GM12878 (cell line): ENCODE measurements around the gene TSHZ1. TPM values are rescaled to one million over a fixed set of nuclear protein-coding genes. Genes with fewer than 3 reads are reported as not detected.

Experiments
- ATAC-seq: fragments of 200-7000 bp; cut with Tn5 transposase; 3 replicates; pipeline ENCODE4 v1.9.1; 2020; ENCODE audit warnings: mild to moderate bottlenecking, moderate library complexity
- BruUV-seq: library from RNA; stranded (reverse); fragments of 400-500 nt; replicated peaks from 2 replicates; lab custom pipeline; 2021; lab: Mats Ljungman, UMichigan
- CTCF ChIA-PET: fragments of 300-600 bp; sonication (Branson Sonifier 250); formaldehyde crosslinking; extraction: SDS; loops from one replicate; lab custom pipeline; 2021; ENCODE audit warnings: inconsistent platforms; lab: Yijun Ruan, JAX
- POLR2A ChIA-PET: fragments of 350-600 bp; formaldehyde crosslinking; extraction: SDS; loops from one replicate; lab custom pipeline; 2021; ENCODE audit warnings: inconsistent platforms; lab: Charles Lee
- RAD21 ChIA-PET: fragments of 300-600 bp; sonication (Branson Sonifier 250); formaldehyde crosslinking; loops from one replicate; lab custom pipeline; 2023; ENCODE audit warnings: antibody characterized with exemption; ENCODE audit not compliant: unreplicated experiment; lab: Charles Lee
- SMC1A ChIA-PET: fragments of 300-600 bp; sonication (Branson Sonifier 250); formaldehyde crosslinking; loops from one replicate; lab custom pipeline; 2023; ENCODE audit not compliant: unreplicated experiment, uncharacterized antibody; lab: Charles Lee
- DNase-seq: peaks from one replicate; pipeline ENCODE4 v3.0.0-alpha.2; 2011; ENCODE audit warnings: low read depth, low spot score
- FAIRE-seq: peaks from 3 replicates; lab custom pipeline; 2011; peaks lifted over from hg19 to GRCh38; lab: Jason Lieb, UNC
- H2AFZ ChIP-seq: 2 replicates; pipeline ENCODE4 v1.6.0; 2011; ENCODE audit warnings: low read depth, low read length, control low read depth; ENCODE audit not compliant: control insufficient read depth
- H3K27ac ChIP-seq: 2 replicates; pipeline ENCODE4 v1.5.1; 2011; ENCODE audit warnings: control low read depth; ENCODE audit not compliant: control insufficient read depth, insufficient read depth
- H3K27me3 ChIP-seq, 2 experiments: replicated peaks in 1 of 2; 2 replicates each; pipeline versions ENCODE4 v1.6.0 to v1.6.1; 2011; ENCODE audit warnings: low read length in 1 of 2; ENCODE audit not compliant: control insufficient read depth in 2 of 2, insufficient read depth in 2 of 2
- H3K36me3 ChIP-seq, 2 experiments: 2 replicates each; pipeline ENCODE4 v1.5.1; 2011; ENCODE audit warnings: low read length in 1 of 2; ENCODE audit not compliant: control insufficient read depth in 2 of 2, insufficient read depth in 2 of 2
- H3K4me1 ChIP-seq: 2 replicates; pipeline ENCODE4 v1.6.1; 2011; ENCODE audit warnings: mild to moderate bottlenecking, low read length, moderate library complexity, mixed read lengths; ENCODE audit not compliant: control insufficient read depth, insufficient read depth
- H3K4me2 ChIP-seq: 2 replicates; pipeline ENCODE4 v1.6.0; 2011; ENCODE audit warnings: control low read depth; ENCODE audit not compliant: control insufficient read depth, insufficient read depth
- H3K4me3 ChIP-seq: fragments of 200-600 bp; sonication (generic); 2 replicates; pipeline ENCODE4 v1.5.1; 2016
- H3K79me2 ChIP-seq: 2 replicates; pipeline ENCODE4 v1.6.0; 2011; ENCODE audit warnings: low read length; ENCODE audit not compliant: control insufficient read depth, insufficient read depth
- H3K9ac ChIP-seq: 2 replicates; pipeline ENCODE4 v1.8.0; 2011; ENCODE audit warnings: low read length, control low read depth, mixed read lengths; ENCODE audit not compliant: control insufficient read depth, insufficient read depth
- H3K9me3 ChIP-seq: replicated peaks from 3 replicates; pipeline ENCODE4 v1.5.1; 2011; ENCODE audit warnings: mild to moderate bottlenecking, low read length; ENCODE audit not compliant: control insufficient read depth, insufficient read depth
- H4K20me1 ChIP-seq: 2 replicates; pipeline ENCODE4 v1.6.0; 2011; ENCODE audit not compliant: control insufficient read depth, insufficient read depth
- ASH2L ChIP-seq: fragments of 300-600, 200-600 bp; sonication (generic); IDR thresholded peaks from 2 replicates; pipeline ENCODE4 v1.6.1; 2017; ENCODE audit warnings: low read depth, mild to moderate bottlenecking, borderline replicate concordance
- BCLAF1 ChIP-seq: fragments of 450-650 bp; IDR thresholded peaks from 2 replicates; pipeline ENCODE4 v1.6.1; 2017; ENCODE audit warnings: antibody characterized with exemption, mild to moderate bottlenecking, moderate library complexity
- ETV6 ChIP-seq, 2 experiments: fragments of 450-650 bp in 1 of 2; IDR thresholded peaks in 1 of 2; conservative IDR thresholded peaks in 1 of 2; 2 replicates each; pipeline ENCODE4 v1.6.1; 2014; ENCODE audit warnings: antibody characterized with exemption in 1 of 2, borderline replicate concordance in 1 of 2, low read depth in 1 of 2, mild to moderate bottlenecking in 1 of 2, moderate library complexity in 1 of 2
- IRF4 ChIP-seq: IDR thresholded peaks from 2 replicates; pipeline ENCODE4 v1.6.1; 2011; ENCODE audit warnings: low read depth, low read length
- KDM1A ChIP-seq: fragments of 200-600 bp; sonication (generic); IDR thresholded peaks from 2 replicates; pipeline ENCODE4 v1.6.1; 2016; ENCODE audit warnings: borderline replicate concordance
- MEF2B ChIP-seq: fragments of 450-650 bp; IDR thresholded peaks from 2 replicates; pipeline ENCODE4 v1.6.1; 2018; ENCODE audit warnings: mild to moderate bottlenecking, moderate library complexity; ENCODE audit not compliant: partially characterized antibody, poor library complexity, severe bottlenecking
- NBN ChIP-seq: fragments of 450-650 bp; IDR thresholded peaks from 2 replicates; pipeline ENCODE4 v1.6.1; 2016
- NKRF ChIP-seq: fragments of 450-650 bp; conservative IDR thresholded peaks from 2 replicates; pipeline ENCODE4 v1.6.1; 2017; ENCODE audit warnings: mild to moderate bottlenecking, moderate library complexity
- PAX5 ChIP-seq: IDR thresholded peaks from 2 replicates; pipeline ENCODE4 v1.6.1; 2011; ENCODE audit warnings: low read depth, low read length, borderline replicate concordance
- PAX8 ChIP-seq: fragments of 450-650 bp; IDR thresholded peaks from 2 replicates; pipeline ENCODE4 v1.6.1; 2017; ENCODE audit warnings: mild to moderate bottlenecking, moderate library complexity
- PML ChIP-seq: IDR thresholded peaks from 2 replicates; pipeline ENCODE4 v1.6.1; 2012; ENCODE audit warnings: low read length, inconsistent platforms
- POLR2AphosphoS5 ChIP-seq: IDR thresholded peaks from 2 replicates; pipeline ENCODE4 v1.6.1; 2011; ENCODE audit warnings: mild to moderate bottlenecking, low read length, inconsistent platforms
- SREBF1 ChIP-seq: IDR thresholded peaks from 2 replicates; pipeline ENCODE4 v1.6.1; 2012; ENCODE audit warnings: mild to moderate bottlenecking, low read length
- STAT1 ChIP-seq: fragments of 450-650 bp; conservative IDR thresholded peaks from 2 replicates; pipeline ENCODE4 v1.6.1; 2014; ENCODE audit warnings: antibody characterized with exemption, mild to moderate bottlenecking
- ZBTB40 ChIP-seq: fragments of 450-650 bp; IDR thresholded peaks from 2 replicates; pipeline ENCODE4 v1.6.1; 2016; ENCODE audit warnings: mild to moderate bottlenecking, moderate library complexity, borderline replicate concordance
- ZSCAN29 ChIP-seq: fragments of 450-650 bp; IDR thresholded peaks from 2 replicates; pipeline ENCODE4 v1.6.1; 2017; ENCODE audit warnings: mild to moderate bottlenecking, moderate library complexity
- WGBS: methylation state at CpG from one replicate; pipeline ENCODE4 v1.1.6; 2016; ENCODE audit warnings: low lambda C conversion rate; ENCODE audit not compliant: insufficient replicate concordance, insufficient coverage; ENCODE audit errors: missing lambda C conversion rate; 5-methylcytosine and 5-hydroxymethylcytosine counted together
- in situ Hi-C: fragments of 300-500 bp; cut with MboI; formaldehyde crosslinking; loops from 9 replicates; pipeline ENCODE4 v1.14.3; 2018; ENCODE audit warnings: mixed read lengths
- intact Hi-C: fragments of 100-400 bp; cut with micrococcal nuclease; formaldehyde crosslinking; loops from one replicate; pipeline ENCODE4 v1.14.2; 2022; ENCODE audit not compliant: unreplicated experiment
- polyA plus RNA-seq, 11 experiments: library from polyadenylated mRNA; depleted of rRNA in 4 of 11; unstranded in 6 of 11; stranded (reverse) in 5 of 11; fragments of >200 nt; fragmentation: Nextera tagmentation in 4 of 11; fragmentation: Illumina TruSeq in 1 of 11; extraction: Ambion mirVana in 4 of 11; extraction: Trizol in 1 of 11; gene quantifications; 1 replicate in 1 of 11; 2 replicates in 10 of 11; pipeline versions ENCODE4 v1.2.1 to v1.2.3, GENCODE V29; 2011 to 2016; ENCODE audit warnings: inconsistent platforms in 2 of 11, missing spikeins in 2 of 11, low read depth in 1 of 11
- total RNA-seq, 4 experiments: library from RNA; depleted of rRNA in 3 of 4; stranded (reverse); fragments of >200 nt in 3 of 4; fragmentation: Illumina TruSeq in 1 of 4; extraction: Trizol in 1 of 4; gene quantifications; 2 replicates each; pipeline versions ENCODE4 v1.2.1 to v1.2.3, GENCODE V29; 2013 to 2021

The TSHZ1 gene
- total and polyA plus RNA-seq, 10 of the 15 experiments (the other 5 are each of a cell fraction or from before 2014, with no cell fraction given), result 2.2 to 15.2 (median 5.1) TPM

DNA sequence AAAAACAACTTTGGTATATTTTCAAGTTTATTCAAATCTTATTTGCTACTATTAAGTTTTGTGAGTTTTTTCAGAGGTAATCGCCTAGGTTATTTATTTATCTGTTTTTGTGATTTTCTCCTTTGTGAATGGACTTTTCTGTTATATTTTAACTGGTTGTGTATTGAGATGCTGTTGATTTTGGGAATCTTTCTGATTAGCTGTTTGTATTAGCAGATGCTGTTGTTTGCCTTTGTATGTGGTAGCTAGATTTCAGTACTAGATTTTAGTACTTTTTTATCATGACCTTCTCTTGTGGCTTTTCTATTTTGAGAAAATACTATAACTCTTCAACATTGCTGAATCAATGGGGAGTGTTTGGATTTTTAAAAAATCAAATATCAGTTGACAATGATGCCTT is 42.4 kb downstream of the TSHZ1 start:
- no peaks in the 10 kb centered on the region for H3K27me3 ChIP-seq
- DNase-seq (no peak), ATAC-seq (no peak), FAIRE-seq (no peak)
- intact Hi-C loops, result no loop called here
- TF ChIP-seq NBN (no peak), BCLAF1 (no peak), KDM1A (no peak), MEF2B (no peak), IRF4 (no peak), ASH2L (no peak), NKRF (no peak), PAX8 (no peak), SREBF1 (no peak), ETV6 (conservative IDR thresholded peaks at IDR 0.05 in 1 of 2, IDR thresholded peaks at IDR 0.05 in 1 of 2; ENCODE audit: borderline replicate concordance in 1 of 2, low read depth in 1 of 2) (no peak), POLR2AphosphoS5 (no peak), PAX5 (no peak), ZBTB40 (no peak), ZSCAN29 (no peak), PML (no peak), STAT1 (no peak)
- no peak overlapping the region for H3K9ac ChIP-seq
- ChIA-PET RAD21 (interaction anchor here (0.8 kb wide), 1 partner anchor 42 kb away, joined by 3 read pairs; the partner anchor contains the start of gene TSHZ1), SMC1A (no interaction called here), CTCF (interaction anchor here (0.9 kb wide), 1 partner anchor 39 kb away, joined by 3 read pairs; no protein-coding TSS in a partner anchor), POLR2A (no interaction called here)
- H2AFZ ChIP-seq, result no peak overlapping the region
- no peaks in the 10 kb centered on the region for H3K9me3 ChIP-seq
- peaks cover 7% of the 10 kb centered on the region for H3K4me1 ChIP-seq
- H3K4me3 ChIP-seq, result no peak overlapping the region
- H3K4me2 ChIP-seq, result no peak overlapping the region
- H3K79me2 ChIP-seq, result peaks cover 15% of the 10 kb centered on the region
- in situ Hi-C loops, result no loop called here
- no peaks in the 10 kb centered on the region for H4K20me1 ChIP-seq
- H3K27ac ChIP-seq, result no peak overlapping the region; the same call in 1 of the 2 replicates
- BruUV-seq, result no TSS peak
- WGBS, result 100% methylated on average over 1 of the region's 1 CpG
- no peaks in the 10 kb centered on the region for H3K36me3 ChIP-seq
